Fibroblast of peridontal ligament (primary cell): Measurements from ENCODE around the gene GATA3.
A peak's percentile ranks its signal among the peaks of the same experiment; 100 is the strongest.
"Not testable (repeated sequence)": the region's sequence is repeated elsewhere in the genome, so short reads cannot be mapped to it uniquely, and the experiment has no call there.

Experiments used
- DNase-seq: peaks from one replicate; pipeline ENCODE4 v3.0.0-alpha.2; 2010; ENCODE audit errors: extremely low read depth

GATA3 gene

DNA sequence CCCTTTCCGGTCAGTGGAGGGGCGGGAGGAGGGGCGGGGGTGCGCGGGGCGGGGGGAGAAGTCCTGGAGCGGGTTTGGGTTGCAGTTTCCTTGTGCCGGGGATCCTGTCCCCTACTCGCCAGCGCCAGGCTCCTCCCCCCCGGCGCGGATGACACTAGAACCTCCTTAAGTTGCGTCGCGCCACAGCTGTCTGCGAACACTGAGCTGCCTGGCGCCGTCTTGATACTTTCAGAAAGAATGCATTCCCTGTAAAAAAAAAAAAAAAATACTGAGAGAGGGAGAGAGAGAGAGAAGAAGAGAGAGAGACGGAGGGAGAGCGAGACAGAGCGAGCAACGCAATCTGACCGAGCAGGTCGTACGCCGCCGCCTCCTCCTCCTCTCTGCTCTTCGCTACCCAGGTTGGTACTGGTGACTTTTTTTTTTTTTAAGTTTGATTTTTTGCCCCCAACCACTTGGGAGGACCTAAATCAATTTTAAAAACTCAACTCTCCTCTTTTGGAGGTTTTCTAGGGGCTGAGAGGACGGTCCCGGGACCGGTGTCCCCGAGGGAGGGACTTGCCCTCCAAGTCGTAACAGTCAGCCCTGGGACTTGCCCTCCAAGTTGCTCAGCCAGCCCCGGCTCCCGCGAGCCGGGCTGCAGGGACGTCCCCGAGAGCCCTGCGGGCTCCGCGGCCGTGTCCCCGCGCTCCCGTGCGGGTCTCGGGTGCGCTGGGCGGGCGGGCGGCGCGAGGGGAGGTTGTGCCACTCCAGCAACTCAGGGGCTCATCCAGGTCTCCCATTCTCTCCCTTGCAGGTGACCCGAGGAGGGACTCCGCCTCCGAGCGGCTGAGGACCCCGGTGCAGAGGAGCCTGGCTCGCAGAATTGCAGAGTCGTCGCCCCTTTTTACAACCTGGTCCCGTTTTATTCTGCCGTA, at the start of gene GATA3:
Gene GATA3, plus strand, starts transcription at position 195 of the 914 bp plus-strand sequence. CDS start 968 bp downstream, outside the sequence.
- DNase-seq: peak; percentile 13

DNA sequence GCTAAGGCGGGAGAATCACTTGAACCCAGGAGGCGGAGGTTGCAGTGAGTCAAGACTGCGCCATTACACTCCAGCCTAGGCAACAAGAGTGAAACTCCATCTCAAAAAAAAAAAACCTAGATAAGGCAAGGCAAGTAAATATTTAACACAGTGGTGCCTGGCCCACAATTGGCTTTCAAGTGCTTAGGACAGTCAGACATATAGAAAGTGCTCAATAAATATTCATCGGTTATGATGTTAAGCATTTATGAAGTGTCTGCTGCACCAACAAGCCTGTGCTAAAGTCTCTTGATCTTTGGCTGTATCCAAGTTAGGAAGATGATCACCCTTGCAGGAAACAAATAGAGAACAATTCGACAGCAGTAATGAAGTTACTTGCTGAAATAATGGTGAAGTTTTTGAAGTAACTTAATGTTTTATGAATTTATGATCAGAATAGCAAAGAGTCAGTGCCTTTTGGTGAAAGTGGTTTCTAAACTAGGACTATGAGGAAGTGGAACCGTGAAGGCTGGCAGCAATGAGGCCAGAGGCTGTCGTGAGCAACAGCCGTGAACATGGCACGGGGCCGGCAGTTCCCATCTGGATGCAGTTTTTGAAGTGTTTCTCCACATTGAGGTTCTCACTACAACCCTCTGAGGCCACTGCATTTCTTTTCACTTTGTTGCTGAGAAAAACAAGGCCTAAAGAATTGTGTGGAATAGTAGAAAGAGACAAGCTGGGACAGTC, 48.1 kb upstream of the GATA3 start:
- DNase-seq: no peak

DNA sequence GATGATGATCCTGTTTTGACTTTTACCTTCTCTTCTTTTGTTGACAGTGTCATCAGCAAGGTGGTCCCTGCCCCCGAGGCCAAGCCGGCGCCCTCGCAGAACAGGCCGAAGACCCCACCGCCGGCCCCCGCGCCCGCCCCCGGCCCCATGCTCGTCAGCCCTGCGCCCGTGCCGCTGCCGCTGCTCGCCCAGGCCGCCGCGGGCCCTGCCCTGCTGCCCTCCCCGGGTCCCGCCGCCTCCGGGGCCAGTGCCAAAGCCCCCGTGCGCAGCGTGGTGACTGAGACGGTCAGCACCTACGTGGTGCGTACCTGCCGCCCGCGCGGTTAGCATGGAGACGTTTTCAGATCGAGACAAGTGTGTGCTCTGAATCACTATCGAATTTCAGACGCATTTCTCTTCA, 45.5 kb upstream of the GATA3 start:
- no peak for DNase-seq

DNA sequence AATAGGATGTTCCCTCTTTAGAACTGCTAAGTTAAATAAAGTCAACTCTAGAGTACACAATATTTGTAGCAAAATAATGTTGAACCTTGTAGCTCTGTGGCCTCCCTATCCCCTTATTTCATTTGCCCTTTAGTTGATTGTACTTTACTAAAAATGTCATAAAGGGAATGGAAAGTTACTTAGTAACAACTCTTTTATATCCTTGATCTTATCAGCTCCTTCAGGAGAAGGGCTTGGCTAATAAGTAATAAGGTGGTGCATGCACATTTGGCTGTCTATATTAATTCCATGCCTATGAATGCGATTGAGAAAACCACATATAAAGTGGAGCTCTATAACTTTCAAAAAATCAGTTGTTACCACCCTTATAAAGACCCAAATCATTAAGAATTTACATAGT, 41.5 kb upstream of the GATA3 start:
- DNase-seq: no peak

DNA sequence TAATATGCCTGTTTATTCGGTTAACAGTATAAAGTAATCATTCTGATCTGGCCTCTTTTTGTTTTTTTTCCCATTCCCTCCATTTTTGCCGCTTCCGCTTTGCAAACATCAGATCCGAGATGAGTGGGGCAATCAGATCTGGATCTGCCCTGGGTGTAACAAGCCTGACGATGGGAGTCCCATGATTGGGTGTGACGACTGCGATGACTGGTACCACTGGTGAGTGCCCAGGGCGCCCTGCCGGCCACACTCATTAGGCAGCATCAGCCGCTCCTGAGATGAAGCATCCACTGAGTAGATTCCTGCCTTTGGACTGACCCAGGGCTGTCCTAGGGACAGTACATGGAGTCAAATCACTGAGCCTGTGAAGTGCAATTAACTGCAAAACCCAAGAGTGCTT, 40.9 kb upstream of the GATA3 start:
- DNase-seq: no peak

- no peak for DNase-seq
These were observed 39.8 kb upstream of the GATA3 start for GRCh38 chr10:8014649-8015048.

GRCh38 chr10:8017277-8017676, 37.2 kb upstream of the GATA3 start:
- DNase-seq: peak; percentile 39

DNA sequence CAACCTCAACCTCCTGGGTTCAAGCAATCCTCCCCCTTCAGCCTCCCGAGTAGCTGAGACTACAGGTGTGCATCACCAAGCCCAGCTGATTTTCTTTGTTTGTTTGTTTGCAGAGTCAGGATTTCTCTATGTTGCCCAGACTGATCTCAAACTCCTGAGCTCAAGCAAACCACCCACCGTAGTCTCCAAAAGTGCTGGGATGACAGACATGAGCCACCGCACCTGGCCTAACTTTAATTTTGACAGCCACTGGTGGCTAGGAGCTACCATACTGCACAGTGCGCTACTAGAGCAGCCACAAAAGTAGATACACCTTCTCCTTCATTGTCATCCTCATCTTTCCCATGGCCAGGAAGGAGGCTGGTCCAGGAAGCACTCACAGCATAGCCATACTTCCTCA, 31.2 kb upstream of the GATA3 start:
- no peak for DNase-seq

DNA sequence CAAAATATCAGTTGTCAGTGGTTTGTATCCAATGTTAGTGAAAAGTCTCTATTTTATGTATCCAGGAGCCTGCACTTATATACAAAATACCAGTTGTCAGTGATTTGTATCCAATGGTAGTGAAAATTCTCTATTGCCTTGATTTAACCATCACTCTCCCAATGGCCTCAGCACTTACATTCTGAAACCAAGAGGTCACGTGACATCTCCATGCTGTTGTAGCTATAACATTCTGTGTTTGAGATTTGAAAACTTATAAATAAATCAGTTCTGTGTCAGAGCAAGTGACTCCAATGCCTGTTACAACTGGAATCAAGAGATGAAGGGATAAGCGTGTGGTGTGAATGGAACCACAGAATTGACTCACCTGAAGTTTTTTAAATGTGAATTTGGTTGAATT, 30.6 kb upstream of the GATA3 start:
- DNase-seq: no peak

- no peak for DNase-seq
These were observed 27.9 kb upstream of the GATA3 start for GRCh38 chr10:8026349-8027259.

DNA sequence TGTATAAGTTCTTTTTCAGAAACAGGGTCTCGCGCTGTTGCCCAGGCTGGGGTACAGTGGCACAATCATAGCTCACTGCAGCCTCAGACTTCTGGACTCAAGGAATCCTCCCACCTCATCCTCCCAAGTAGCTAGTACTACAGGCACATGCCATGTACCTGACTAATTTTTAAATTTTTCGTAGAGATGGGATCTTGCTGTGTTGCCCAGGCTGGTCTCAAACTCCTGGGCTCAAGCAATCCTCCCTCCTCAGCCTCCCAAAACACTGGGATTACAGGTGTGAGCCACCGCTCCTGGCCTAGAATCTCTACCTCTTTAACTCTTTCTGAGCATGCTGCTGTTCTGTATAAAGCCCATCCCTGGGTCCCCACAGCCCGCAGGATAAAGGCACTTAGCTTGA, 23.3 kb upstream of the GATA3 start:
- not testable (repeated sequence) for DNase-seq

DNA sequence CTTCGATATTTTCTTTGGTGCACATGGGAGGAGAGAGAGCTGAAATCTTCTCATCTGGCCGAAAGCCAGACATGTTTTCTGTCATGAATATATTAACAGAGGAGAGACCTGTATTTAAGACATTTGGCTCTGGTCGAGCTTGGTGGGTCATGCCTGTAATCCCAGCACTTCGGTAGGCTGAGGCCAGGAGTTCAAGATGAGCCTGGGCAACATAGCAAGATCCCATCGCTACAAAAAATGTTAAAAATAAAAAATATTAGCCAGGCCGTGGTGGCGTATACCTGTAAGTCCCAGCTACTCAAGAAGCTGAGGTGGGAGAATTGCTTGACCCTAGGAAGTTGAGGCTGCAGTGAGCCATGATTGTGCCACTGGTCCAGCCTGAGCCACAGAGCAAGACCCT, 21.9 kb upstream of the GATA3 start:
- no peak for DNase-seq

DNA sequence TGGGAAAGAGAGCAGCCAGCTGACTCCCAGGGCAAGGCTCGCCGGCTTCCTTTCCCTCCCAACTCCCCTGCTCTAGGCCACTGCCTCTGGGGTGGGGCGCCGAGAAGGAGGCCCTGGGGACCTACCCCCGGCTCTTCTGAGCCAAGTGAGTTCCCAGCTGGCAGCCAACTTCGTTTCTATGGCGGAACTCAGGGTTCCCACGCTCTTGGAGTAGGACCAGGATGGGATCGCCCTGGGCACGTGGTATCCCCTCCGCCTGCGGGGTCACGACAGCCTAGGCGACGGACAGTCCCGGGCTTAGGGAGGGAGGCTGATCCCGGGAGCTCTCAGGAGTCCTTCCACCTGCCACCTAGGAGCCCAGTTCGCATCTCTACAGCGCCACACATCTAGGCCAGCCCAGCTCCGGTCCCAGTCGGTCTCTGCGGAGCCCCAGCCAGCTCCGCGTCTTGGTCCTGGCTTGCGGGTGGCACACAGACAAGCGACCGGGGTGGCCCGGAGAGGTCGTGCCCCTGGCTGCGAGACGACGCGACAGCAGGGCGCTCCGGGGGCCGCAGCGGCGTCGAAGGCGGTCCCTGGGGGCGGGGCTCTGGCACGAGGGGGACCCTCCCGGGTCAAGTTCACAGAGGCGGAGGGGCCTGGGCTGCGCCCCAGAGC, 20.5 kb upstream of the GATA3 start:
- DNase-seq: no peak

- no peak for DNase-seq
These were observed 20.0 kb upstream of the GATA3 start for GRCh38 chr10:8034466-8035005.

- DNase-seq: no peak
These were observed 19.4 kb upstream of the GATA3 start for GRCh38 chr10:8035006-8035640.

DNA sequence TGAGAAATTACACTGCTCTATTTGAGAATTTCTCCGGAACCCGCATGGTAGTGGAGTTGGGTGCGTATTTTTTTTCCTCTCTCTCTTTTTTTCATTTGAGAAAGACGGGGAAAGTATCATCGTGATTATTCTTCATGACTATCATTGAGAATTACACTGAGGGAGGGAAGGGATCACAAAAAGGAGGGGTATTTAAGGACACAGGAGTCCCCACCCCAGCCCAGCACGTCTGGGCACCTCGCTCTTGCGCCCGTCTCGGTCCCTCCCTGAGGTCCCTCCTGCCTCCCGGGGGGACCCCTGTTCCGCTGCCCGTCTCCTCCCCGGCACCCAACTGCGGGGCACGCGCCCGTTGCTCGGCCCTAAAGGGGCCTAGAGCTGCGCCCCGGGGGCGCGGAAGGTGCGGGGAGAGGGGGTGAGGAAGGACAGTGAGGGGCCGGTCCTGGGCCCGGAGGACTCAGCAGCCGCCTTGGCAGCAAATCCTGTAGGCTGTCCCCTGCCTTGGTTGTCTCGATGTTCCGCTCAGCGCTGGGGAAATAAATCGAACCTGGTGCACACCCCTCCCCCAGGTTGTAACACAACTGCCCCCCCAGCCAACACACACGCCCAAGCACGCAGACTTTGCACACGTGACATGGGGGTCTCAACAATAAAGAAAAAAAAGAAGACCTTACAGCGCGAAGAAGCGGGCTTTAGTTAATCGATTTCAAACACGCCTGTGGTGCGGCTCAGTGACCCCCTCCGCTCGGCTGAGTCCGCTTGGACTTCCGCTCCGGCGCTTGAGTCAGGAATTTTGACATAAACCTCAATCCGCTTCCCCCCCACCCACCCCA, 18.6 kb upstream of the GATA3 start:
- DNase-seq: no peak

GRCh38 chr10:8036506-8037198, 17.8 kb upstream of the GATA3 start:
- DNase-seq: no peak

GRCh38 chr10:8037199-8037801, 17.2 kb upstream of the GATA3 start:
- DNase-seq: no peak
